ENCODE measurements around the gene TPSD1.
"Not testable (repeated sequence)": the region's sequence is repeated elsewhere in the genome, so short reads cannot be mapped to it uniquely, and the experiment has no call there.

The TPSD1 gene

DNA sequence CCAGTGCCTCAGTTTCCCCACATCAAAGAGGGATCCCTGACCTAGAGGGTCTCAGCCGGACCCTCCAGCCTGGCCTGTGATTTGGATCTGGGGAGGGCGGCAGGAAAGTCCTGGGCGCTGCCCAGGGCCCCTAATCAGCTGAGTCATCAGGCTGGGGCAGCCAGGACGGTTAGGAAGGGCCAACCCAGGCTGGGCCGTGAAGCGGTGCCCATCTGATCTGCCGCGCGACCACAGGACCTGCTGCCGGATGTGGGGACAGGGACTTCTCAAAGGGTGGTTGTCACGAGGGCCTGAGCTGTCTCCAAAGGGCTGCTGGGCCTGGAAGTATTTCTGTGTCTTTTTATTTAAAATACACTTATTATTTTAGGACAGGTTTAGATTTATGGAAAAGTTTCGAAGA is 11.0 kb upstream of the TPSD1 start:
- H3K27ac ChIP-seq (ENCODE audit: low read depth, low read length), result no peak overlapping the region
- H3F3A ChIP-seq (ENCODE audit: insufficient read depth), result no peaks in the 10 kb centered on the region
- no peak overlapping the region for H3K4me2 ChIP-seq (ENCODE audit: low read depth, low read length, poor library complexity, severe bottlenecking)
- TF ChIP-seq, protein P1, sequence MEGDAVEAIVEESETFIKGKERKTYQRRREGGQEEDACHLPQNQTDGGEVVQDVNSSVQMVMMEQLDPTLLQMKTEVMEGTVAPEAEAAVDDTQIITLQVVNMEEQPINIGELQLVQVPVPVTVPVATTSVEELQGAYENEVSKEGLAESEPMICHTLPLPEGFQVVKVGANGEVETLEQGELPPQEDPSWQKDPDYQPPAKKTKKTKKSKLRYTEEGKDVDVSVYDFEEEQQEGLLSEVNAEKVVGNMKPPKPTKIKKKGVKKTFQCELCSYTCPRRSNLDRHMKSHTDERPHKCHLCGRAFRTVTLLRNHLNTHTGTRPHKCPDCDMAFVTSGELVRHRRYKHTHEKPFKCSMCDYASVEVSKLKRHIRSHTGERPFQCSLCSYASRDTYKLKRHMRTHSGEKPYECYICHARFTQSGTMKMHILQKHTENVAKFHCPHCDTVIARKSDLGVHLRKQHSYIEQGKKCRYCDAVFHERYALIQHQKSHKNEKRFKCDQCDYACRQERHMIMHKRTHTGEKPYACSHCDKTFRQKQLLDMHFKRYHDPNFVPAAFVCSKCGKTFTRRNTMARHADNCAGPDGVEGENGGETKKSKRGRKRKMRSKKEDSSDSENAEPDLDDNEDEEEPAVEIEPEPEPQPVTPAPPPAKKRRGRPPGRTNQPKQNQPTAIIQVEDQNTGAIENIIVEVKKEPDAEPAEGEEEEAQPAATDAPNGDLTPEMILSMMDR (IDR thresholded peaks at IDR 0.05; ENCODE audit: insufficient read depth, low read length, poor library complexity, severe bottlenecking), result no peak
- no peak for TF ChIP-seq EZH2phosphoT487 (conservative IDR thresholded peaks at IDR 0.05; ENCODE audit: low read length)
- no peaks in the 10 kb centered on the region for H4K20me1 ChIP-seq (ENCODE audit: low read depth, low read length)
- H3K9me2 ChIP-seq (replicated peaks; ENCODE audit: insufficient read depth, low read length), result no peaks in the 10 kb centered on the region
- no peak overlapping the region for H2AFZ ChIP-seq (ENCODE audit: low read depth, low read length, severe bottlenecking)
- H3K9ac ChIP-seq (ENCODE audit: low read length), result no peak overlapping the region
- no peaks in the 10 kb centered on the region for H3K79me2 ChIP-seq (ENCODE audit: insufficient read depth, low read length)
- H3K4me3 ChIP-seq (ENCODE audit: insufficient read depth, low read length, poor library complexity, severe bottlenecking), result no peak overlapping the region
- no peaks in the 10 kb centered on the region for H3K36me3 ChIP-seq (ENCODE audit: low read length)
- no peaks in the 10 kb centered on the region for H3K27me3 ChIP-seq (ENCODE audit: low read length)
- no peaks in the 10 kb centered on the region for H3K9me3 ChIP-seq (ENCODE audit: insufficient read depth, low read length)

DNA sequence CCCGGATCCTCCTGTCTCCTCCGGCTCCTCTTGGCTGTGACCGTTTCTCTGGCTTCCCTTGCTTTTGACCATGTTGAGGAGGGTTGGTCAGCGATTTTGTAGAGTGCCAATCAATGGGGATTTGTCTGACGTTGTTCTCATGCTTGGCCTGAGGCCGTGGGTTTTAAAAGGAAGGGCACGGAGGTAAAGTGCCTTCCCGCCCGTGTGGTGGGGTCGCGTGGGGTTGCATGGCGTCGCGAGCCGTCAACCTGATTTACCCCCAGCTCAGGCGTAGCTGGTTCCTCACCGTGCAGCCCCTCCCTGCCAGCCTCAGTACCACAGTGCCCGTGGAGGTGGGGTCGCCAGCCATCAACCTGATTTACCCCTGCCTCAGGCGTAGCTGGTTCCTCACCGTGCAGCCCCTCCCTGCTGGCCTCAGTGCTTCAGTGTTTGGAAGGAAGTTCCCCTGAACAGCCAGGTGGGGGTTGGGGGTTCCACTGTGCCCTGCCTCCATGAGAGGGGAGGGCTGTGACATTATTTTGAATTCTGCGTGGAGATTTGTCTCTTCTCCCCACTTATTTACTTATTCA is 10.3 kb upstream of the TPSD1 start:
- H3K79me2 ChIP-seq (ENCODE audit: insufficient read depth, low read length), result no peaks in the 10 kb centered on the region
- H3K9me3 ChIP-seq (ENCODE audit: insufficient read depth, low read length), result no peaks in the 10 kb centered on the region
- no peaks in the 10 kb centered on the region for H3K36me3 ChIP-seq (ENCODE audit: low read length)
- H3K4me3 ChIP-seq (ENCODE audit: insufficient read depth, low read length, poor library complexity, severe bottlenecking), result no peak overlapping the region
- no peaks in the 10 kb centered on the region for H4K20me1 ChIP-seq (ENCODE audit: low read depth, low read length)
- no peak overlapping the region for H3K4me2 ChIP-seq (ENCODE audit: low read depth, low read length, poor library complexity, severe bottlenecking)
- H3K9me2 ChIP-seq (replicated peaks; ENCODE audit: insufficient read depth, low read length), result no peaks in the 10 kb centered on the region
- TF ChIP-seq EZH2phosphoT487 (conservative IDR thresholded peaks at IDR 0.05; ENCODE audit: low read length), result no peak
- TF ChIP-seq, protein P1 (IDR thresholded peaks at IDR 0.05; ENCODE audit: insufficient read depth, low read length, poor library complexity, severe bottlenecking), result no peak
- no peaks in the 10 kb centered on the region for H3K27me3 ChIP-seq (ENCODE audit: low read length)
- no peak overlapping the region for H3K27ac ChIP-seq (ENCODE audit: low read depth, low read length)
- no peaks in the 10 kb centered on the region for H3F3A ChIP-seq (ENCODE audit: insufficient read depth)
- H3K9ac ChIP-seq (ENCODE audit: low read length), result no peak overlapping the region
- no peak overlapping the region for H2AFZ ChIP-seq (ENCODE audit: low read depth, low read length, severe bottlenecking)

DNA sequence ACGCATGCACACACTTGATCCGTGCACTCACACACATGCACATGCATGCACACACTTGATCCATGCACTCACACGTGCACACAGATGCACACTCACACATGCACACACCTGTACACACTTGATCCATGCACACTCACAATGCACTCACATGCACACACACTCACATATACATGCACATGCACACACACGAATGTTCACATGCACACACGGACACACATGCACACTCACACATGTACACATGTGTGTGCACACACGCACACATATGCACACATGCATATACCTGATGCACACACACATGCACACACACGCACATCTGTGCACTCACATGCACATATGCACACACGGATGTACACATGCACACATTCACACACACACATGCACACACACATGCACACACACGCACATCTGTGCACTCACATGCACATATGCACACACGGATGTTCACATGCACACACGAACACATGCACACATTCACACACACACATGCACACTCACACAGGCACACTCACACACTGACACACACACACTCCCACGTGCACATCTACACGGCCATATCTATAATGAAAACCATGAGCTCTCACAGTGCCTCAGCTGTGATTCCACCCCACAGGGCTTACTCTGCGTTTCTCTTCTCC is 7.8 kb upstream of the TPSD1 start:
- not testable (repeated sequence) for H3K9me3 ChIP-seq (ENCODE audit: insufficient read depth, low read length); H3F3A ChIP-seq (ENCODE audit: insufficient read depth); H3K4me3 ChIP-seq (ENCODE audit: insufficient read depth, low read length, poor library complexity, severe bottlenecking); H3K27ac ChIP-seq (ENCODE audit: low read depth, low read length); H3K9ac ChIP-seq (ENCODE audit: low read length); H3K79me2 ChIP-seq (ENCODE audit: insufficient read depth, low read length); H3K36me3 ChIP-seq (ENCODE audit: low read length); H3K27me3 ChIP-seq (ENCODE audit: low read length); H3K9me2 ChIP-seq (replicated peaks; ENCODE audit: insufficient read depth, low read length); H4K20me1 ChIP-seq (ENCODE audit: low read depth, low read length); H2AFZ ChIP-seq (ENCODE audit: low read depth, low read length, severe bottlenecking); H3K4me2 ChIP-seq (ENCODE audit: low read depth, low read length, poor library complexity, severe bottlenecking)

DNA sequence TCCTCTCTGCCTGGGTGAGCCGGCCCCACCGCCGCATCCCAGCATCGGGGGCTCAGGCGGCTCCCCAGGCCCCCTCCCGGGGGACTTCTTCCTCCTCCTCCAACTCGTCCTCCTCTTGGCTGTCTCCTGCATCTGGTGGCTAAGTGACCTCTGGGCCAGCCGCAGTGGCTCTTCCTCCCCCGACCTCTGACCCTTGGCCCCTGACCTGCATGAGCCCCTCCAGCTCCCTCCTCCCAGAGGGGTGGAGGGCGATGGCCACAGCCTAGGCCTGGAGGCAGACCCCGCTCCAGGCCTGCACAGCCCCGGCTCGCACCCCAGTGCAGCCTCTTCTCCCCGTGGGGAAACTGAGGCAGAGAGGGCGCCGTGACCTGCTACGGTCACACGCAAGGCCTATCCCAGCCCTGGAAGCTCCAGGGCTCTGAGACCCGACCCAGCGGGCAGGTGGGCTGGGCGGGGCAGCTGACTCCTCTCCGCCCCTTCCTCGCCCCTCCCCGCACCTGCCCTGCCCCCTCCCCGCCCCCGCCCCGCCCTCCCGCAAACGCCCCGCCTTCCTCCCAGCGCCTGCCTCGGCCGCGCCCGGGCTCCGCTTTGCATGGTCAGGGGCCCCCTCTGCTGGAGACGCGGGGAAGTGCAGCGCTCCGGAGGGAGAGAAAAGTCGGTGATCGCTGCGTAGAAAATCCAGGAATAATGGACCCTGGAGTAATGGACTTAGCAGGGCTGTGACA is 6.7 kb upstream of the TPSD1 start:
- not testable (repeated sequence) for H3K79me2 ChIP-seq (ENCODE audit: insufficient read depth, low read length); H3K4me2 ChIP-seq (ENCODE audit: low read depth, low read length, poor library complexity, severe bottlenecking); H3K27ac ChIP-seq (ENCODE audit: low read depth, low read length); H2AFZ ChIP-seq (ENCODE audit: low read depth, low read length, severe bottlenecking); H3K9ac ChIP-seq (ENCODE audit: low read length); H3F3A ChIP-seq (ENCODE audit: insufficient read depth); H4K20me1 ChIP-seq (ENCODE audit: low read depth, low read length); H3K9me3 ChIP-seq (ENCODE audit: insufficient read depth, low read length); H3K9me2 ChIP-seq (replicated peaks; ENCODE audit: insufficient read depth, low read length); H3K27me3 ChIP-seq (ENCODE audit: low read length); H3K36me3 ChIP-seq (ENCODE audit: low read length); H3K4me3 ChIP-seq (ENCODE audit: insufficient read depth, low read length, poor library complexity, severe bottlenecking)

DNA sequence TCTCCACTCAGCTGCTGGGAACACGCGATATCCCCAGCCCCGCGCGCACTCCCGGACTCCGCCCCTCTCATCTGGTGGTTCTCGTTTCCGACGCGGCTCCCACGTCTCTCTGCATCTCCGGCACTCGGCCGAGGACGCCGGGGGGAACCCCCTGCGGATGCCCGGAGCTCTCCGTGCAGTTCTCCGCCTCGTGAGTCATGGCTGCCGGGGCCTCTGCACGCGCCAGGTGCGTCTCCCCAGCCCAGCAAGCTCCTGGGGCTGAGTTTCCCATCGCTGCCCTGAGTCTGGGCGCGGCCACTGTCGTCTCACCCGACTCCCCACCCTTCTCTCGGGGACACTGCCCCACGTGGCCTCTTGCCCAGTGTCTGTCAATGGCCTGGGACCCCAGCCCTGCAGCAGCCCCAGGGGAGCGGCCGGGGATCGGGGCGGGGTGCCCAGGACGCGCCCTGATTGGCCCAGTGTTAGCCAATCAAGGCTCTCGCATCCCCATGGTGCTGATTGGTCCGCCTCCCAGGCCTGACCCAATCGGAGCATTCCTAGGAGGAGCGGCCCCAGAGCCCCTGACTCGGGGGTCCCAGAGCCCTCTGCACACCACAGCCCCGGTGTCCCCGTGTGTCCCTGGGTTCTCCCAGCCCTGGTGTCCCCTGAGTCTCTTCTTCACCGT is 2.0 kb upstream of the TPSD1 start:
- H3K4me2 ChIP-seq (ENCODE audit: low read depth, low read length, poor library complexity, severe bottlenecking); H4K20me1 ChIP-seq (ENCODE audit: low read depth, low read length); H3K4me3 ChIP-seq (ENCODE audit: insufficient read depth, low read length, poor library complexity, severe bottlenecking); H3F3A ChIP-seq (ENCODE audit: insufficient read depth); H3K79me2 ChIP-seq (ENCODE audit: insufficient read depth, low read length); H3K27me3 ChIP-seq (ENCODE audit: low read length); H3K9ac ChIP-seq (ENCODE audit: low read length); H2AFZ ChIP-seq (ENCODE audit: low read depth, low read length, severe bottlenecking); H3K27ac ChIP-seq (ENCODE audit: low read depth, low read length); H3K36me3 ChIP-seq (ENCODE audit: low read length); H3K9me3 ChIP-seq (ENCODE audit: insufficient read depth, low read length); H3K9me2 ChIP-seq (replicated peaks; ENCODE audit: insufficient read depth, low read length): not testable (repeated sequence)

DNA sequence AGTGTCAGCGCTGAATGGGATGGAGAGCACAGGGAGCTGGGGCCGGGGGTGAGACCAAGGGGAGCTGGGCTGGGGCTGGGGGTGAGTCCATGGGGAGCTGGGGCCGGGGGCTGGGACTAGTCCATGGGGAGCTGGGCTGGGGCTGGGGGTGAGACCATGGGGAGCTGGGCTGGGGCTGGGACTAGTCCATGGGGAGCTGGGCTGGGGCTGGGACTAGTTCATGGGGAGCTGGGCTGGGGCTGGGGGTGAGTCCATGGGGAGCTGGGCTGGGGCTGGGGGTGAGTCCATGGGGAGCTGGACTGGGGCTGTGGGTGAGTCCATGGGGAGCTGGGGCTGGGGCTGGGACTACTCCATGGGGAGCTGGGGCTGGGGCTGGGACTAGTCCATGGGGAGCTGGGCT is 1.0 kb upstream of the TPSD1 start:
- H3K9ac ChIP-seq (ENCODE audit: low read length); H3K36me3 ChIP-seq (ENCODE audit: low read length); H3K4me2 ChIP-seq (ENCODE audit: low read depth, low read length, poor library complexity, severe bottlenecking); H4K20me1 ChIP-seq (ENCODE audit: low read depth, low read length); H3K4me3 ChIP-seq (ENCODE audit: insufficient read depth, low read length, poor library complexity, severe bottlenecking); H3K9me2 ChIP-seq (replicated peaks; ENCODE audit: insufficient read depth, low read length); H3K27ac ChIP-seq (ENCODE audit: low read depth, low read length); H3F3A ChIP-seq (ENCODE audit: insufficient read depth); H2AFZ ChIP-seq (ENCODE audit: low read depth, low read length, severe bottlenecking); H3K27me3 ChIP-seq (ENCODE audit: low read length); H3K79me2 ChIP-seq (ENCODE audit: insufficient read depth, low read length); H3K9me3 ChIP-seq (ENCODE audit: insufficient read depth, low read length): not testable (repeated sequence)

Measured in SU-DHL-6 (cell line).